ENCODE results near the gene DNAH14.
"Not testable (repeated sequence)": the region's sequence is repeated elsewhere in the genome, so short reads cannot be mapped to it uniquely, and the experiment has no call there.

The DNAH14 gene

DNA sequence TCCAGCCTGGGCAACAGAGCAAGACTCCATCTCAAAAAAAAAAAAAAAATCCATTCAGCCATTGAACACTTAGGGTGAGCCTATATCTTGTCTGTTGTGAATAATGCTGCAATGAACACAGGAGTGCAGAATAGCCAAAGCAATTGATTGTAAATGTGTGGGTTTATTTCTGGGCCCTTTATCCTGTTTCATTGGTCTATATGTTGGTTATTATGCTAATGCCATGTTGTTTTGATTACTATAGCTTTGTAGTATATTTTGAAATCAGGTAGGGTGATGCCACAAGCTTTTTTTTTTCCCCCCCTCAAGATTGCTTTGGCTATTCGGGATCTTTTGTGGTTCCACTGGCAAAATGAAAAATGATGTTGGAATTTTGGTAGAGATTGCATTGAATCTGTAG lies 330.8 kb downstream of the DNAH14 start:
- no peak for DNase-seq

DNA sequence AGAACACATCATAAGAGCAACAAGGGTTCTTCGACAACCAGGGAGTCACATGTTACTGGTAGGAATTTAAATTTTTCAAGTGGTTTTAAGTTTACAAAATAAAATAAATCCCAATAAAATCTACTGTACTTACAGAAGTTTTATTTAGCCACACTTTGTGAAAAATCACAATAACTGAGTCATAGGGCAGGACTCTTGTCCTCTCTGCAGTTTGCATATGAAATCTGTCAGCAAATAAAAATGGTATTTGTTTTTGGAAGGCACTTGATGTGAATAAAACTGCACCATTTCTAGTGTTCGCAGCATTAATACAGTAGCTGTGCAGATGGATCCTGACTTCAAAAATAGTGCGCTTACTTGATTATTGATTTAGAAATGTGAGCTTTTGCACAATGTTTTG lies 348.0 kb downstream of the DNAH14 start:
- no peak for DNase-seq

DNA sequence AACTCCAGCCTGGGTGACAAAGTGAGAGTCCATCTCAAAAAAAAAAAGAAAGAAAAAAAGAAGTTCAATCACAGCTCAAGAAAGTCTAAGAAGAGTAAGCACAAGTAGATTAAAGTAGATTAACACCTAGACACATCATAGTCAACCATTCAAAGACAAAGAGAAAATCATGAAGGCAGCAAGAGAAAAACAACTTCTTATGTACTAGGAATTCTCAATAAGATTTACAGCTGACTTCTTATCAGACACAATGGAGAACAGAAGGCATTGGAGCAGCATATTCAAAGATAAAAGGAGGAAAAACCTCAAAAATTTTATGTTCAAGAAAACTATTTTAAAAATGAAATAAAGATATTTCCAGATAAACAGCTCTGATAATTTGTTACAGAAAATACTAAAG lies 351.1 kb downstream of the DNAH14 start:
- DNase-seq = no peak

DNA sequence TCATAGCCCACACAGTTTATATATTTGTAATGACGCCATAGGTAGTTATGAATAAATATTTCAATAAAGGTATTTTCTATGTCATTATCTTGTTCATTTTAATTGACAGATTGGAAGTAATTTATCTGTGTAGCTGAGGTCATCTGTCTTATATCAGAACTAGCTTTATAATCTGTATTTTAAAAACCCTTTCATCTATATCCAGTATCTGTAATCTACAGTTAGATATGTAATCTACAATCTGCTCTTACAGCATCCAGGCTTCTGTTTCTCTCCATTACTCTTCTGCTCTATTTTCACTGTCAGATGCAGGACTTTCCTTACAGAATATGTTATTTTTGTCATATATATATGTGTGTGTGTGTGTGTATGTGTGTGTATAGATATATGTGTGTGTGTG lies 360.8 kb downstream of the DNAH14 start:
- DNase-seq = no peak

DNA sequence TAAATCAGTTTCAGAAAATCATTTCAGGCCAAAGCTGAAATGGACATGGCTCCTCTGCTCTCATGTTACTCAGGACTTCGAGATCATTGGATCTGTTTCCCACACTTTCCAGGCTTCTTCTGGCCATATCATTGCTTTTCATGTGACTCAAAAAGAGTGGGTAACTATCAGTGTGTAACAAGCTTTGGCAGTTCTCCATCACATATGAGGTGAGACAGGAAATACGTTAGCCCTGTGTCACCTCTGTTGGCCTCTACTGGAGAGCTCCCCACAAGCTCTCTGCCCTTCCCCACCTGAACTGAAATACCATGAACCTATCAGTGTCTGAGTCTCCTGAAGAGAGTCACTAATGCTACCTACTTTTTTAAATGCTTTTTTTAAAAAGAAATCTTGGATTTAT lies 370.1 kb downstream of the DNAH14 start:
- no peak for DNase-seq

DNA sequence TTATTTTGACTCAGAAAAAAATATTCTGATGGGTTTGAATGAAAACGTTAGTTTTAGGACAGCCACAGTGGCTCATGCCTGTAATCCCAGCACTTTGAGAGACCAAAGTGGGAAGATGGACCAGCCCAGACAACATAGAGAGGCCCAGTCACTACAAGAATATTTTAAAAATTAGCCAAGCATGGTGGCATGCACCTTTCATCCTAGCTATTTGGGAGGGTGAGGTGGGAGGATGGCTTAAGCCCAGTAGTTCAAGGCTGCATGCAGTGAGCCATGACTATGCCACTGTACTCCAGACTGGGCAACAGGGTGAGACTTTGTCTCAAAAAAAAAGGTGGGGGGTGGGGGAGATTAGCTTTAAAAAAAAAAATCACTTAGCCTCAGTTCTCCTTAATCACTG lies 370.9 kb downstream of the DNAH14 start:
- DNase-seq = no peak

DNA sequence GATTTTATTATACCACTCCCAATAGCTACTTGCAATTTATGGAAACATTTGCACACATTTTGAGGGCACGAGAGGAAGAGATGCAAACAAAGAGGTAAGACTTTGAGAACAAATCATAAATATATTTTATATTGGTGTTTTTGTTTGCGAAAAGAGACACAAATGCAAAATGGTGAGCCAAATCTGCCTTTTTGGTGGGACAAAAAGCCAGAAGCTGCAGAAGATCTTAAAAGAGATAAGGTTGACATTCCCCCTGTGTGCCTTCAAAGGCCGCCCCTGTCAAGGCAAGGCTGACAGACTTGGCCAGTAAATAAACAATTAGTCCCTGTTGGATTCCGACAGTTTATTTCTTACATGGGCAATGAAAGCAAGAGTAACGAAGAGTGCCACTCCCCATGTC lies 375.5 kb downstream of the DNAH14 start:
- DNase-seq = no peak

DNA sequence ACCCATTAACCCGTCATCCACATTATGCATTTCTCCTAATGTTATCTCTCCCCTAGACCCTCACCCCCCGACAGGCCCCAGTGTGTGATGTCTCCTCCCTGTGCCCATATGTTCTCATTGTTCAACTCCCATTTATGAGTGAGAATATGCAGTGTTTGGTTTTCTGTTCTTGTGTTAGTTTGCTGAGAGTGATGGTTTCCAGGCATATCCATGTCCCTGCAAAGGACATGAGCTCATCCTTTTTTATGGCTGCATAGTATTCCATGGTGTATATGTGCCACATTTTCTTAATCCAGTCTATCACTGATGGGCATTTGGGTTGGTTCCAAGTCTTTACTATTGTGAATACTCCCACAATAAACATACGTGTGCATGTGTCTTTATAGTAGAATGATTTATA lies 381.1 kb downstream of the DNAH14 start:
- DNase-seq = not testable (repeated sequence)

DNA sequence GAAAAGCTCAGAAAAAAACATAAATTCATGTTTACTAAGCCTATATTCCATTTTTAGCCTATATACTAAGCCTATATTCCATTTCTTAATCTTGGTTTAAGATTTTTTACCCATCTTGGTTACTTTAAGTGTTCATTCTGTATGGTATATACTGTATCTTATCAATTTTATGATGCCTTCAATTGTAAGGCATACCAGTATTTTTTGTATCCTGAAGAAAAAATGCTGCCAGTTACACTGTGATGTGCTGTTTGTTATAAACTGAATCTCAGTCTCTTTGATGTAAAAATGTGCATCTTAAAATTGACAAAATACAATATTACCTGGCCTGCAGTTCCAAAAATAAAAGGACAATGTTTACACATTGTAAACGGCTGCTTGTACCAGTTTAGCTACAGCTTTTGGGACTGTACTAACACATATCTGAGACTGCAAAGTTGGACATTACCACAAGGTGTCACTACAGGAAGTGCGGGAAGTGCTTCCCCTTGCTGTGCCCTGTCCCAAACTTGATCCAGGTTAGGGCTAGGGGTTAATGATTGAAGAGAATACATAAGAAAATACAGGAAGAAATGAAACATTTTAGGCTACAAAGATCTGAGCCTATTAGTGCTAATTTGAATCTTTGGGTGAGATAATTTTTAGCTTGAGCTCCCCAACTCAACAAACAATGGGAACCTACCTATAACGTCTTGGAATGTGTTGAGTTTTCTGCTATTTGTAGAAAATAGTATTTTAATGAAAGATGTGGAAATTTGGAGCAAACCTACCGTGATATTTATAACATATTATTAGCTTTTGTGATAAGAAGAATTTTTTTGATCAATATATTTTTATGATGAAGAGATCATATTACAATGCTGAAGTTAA lies 389.5 kb downstream of the DNAH14 start:
- DNase-seq = peak in 2 of 6 experiments; percentile 24 to 27

DNA sequence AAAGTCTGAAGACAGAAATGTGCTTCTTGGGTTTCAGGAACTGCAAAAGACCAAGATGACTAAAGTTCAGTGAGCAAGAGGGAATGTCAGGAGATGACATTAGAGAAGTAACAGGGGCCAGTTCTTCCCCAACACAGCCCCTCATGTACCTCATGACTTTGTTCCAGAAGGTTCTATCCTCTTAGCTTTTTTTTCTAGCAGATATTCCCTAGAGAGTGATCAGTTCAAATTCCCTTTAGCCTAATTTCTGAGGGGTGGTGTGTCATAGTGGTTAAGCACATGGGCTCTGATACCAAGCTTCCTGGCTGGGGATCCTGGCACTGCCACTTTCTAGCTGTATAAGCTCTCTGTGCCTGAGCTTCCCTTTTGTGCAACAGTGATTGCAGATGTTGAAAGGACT lies 390.4 kb downstream of the DNAH14 start:
- no peak for DNase-seq

DNA sequence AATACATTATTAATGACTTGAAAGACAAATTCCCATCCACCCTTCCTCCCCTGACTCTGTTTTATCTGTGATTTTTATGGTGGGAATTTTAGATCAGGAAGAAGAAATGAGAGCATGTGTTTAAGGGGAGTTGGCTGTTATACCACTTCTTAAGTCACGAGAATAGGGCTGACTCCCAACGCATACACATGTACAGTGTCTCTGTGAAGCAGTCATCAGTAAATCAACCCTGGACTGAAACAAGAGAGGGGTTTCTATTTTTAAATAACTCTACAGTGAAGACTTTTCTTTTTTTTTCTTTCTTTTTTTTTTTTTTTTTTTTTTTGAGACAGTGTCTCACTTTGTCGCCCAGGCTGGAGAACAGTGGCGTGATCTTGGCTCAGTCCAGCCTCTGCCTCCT lies 392.3 kb downstream of the DNAH14 start:
- DNase-seq = no peak

DNA sequence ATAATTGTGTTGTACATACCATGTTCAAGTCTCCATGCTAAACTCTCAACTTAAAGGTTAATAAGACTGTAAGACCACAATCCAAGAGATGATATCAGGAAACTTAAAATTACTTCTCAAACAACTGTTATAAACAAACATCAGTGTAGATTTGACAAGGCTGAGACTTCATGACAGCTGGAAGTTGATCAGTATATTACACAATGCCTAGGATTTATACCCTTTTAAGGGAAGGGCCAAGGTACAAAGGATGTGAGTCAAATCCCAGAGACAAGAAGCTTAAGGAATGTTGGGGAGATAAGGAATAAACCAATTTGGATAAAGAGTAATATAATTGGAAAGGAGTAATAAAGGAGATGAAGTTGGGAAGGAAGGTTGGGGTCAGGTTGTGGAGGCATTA lies 399.6 kb downstream of the DNAH14 start:
- DNase-seq = no peak

DNA sequence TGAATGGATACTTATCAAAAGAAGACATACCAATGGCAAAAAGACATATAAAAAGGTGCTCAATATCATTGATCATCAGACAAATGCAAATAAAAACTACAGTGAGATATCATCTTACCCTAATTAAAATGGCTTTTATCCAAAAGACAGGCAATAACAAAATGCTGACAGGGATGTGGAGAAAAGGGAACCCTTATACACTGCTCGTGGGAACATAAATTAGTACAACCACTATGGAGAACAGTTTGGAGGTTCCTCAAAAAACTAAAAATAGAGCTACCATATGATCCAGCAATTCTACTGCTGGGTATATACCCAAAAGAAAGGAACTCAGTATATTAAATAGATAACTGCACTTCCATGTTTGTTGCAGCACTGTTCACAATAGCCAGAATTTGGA lies 400.5 kb downstream of the DNAH14 start:
- DNase-seq = not testable (repeated sequence)

DNA sequence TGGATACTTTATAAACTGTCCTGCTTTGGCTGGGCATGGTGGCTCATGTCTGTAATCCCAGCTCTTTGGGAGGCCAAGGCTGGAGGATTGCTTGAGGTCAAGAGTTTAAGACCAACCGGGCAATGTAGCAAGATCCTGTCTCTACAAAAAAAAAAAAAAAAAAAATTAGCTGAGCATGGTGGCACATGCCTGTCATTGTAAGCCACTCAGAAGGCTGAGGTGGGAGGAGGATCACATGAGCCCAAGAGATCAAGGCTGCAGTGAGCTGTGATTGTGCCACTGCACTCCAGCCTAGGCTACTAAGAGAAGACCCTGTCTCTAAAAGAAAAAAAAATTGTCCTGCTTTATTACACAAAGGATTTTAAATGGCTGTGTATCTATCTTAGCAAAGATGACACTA lies 403.2 kb downstream of the DNAH14 start:
- no peak for DNase-seq

DNA sequence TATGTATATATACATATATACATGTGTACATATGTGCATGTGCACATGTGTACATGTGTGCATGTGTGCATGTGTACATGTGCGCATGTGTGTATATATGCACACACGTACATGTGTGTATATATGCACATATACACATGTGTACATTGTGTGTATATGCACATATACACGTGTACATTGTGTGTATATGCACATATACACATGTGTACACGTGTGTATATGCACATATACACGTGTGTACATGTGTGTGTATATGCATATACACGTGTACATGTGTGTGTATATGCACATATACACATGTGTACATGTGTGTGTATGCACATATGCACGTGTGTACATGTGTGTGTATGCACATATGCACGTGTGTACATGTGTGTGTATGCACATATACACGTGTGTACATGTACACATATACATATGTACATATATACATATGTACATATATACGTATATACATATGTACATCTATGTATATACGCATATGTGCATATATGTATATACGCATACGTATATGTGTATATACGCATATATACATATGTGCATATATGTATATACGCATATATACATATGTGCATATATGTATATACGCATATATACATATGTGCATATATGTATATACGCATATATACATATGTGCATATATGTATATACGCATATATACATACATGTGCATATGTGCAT lies 405.8 kb downstream of the DNAH14 start:
- DNase-seq = not testable (repeated sequence)

DNA sequence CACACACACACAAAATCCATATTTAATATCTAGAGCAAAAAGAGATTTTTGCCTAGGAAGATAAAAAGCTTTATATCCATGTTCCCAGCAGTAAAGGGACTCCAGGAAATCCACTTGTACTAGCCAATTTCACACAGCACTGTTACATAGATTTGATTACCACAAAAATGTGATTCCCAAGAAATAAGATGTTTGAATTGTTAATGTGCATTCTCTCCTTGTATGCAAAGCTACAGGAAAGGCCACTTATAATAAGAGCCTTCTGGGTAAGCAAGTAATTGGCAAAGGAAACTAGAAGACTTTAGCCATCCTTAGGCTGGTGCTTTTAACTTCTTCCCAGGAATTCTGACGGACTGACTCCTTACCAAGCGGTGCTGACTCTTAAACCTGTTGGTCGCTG lies 409.1 kb downstream of the DNAH14 start:
- DNase-seq = no peak

DNA sequence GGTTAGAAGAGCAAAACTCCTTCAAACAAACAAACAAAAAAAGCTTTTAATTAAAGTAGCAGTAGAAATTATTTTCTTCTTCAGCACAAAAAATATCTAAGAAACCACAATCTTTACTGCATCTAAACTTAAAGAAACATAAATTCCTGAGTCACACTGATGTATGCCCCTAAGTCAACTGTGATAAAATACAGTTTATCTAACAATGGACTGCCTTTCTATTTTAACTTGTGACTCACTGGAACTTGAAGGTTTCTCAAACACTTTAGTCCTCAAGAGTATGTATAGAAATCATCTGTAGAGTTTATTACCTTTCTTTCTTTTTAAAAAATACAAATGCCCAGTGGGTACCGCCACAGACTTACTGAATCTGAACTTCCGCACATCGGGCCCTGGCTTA lies 412.2 kb downstream of the DNAH14 start:
- no peak for DNase-seq

DNA sequence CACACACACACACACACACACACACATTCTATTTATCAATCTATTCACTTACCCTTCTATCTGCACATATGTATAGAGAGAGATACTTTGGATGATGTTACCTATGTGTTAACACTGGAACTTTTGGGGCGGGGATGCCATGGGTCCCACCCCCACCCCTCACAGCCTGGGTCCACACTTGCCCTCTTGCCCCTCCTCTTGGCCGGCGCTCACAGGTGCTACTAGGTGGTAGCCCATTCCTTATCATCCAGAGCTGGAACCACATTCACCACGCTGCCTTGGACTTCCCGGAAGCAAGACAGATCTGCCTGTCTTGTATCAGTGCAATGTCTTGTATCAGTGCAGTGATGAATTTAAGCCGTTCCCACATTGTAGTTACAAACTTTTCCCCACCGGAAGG lies 413.2 kb downstream of the DNAH14 start:
- DNase-seq = no peak

DNA sequence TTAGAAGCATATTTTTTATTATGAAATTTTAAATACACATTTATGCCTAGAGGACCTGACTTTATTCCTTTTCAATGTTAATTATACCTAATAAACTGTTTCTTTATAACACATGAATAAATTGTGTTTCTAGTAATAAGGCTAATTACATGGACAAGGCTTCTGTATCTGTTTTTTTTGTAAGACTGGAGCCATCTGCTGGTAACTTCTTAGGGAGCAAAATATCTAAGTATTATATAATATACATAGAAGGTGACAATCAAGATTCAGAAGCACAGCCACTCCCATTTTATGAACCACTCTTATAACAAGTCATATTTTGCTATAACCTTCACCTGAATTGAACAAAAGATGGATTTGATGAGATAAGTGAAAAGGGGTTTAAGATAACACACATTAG lies 414.1 kb downstream of the DNAH14 start:
- peak in 2 of 6 experiments; percentile 1 for DNase-seq

DNA sequence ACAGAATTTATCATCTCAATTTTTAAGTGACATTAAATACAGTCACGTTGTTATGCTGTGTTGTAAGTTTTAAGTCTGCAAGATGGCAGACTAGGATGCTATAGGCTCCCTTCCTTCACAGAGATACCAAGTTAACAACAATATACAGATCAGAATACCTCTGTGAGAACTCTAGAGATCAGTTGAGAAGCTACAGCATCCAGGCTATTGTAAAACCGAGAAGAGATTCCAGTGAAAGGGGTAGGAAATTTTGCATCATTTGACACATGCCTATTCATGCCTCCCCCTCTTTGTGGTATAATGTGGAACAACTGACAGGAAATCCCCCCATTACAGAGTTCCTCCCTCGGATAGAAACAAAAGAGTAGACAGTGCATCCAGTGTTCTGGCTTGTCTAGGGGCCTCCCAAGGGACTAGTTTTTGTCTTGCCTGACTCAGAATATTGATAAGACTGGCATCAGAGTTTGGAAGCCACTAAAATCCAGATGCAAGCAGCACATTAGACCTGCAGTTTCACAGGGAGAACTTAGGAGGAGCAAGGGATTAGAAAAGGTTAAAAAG lies 417.7 kb downstream of the DNAH14 start:
- DNase-seq = no peak

DNA sequence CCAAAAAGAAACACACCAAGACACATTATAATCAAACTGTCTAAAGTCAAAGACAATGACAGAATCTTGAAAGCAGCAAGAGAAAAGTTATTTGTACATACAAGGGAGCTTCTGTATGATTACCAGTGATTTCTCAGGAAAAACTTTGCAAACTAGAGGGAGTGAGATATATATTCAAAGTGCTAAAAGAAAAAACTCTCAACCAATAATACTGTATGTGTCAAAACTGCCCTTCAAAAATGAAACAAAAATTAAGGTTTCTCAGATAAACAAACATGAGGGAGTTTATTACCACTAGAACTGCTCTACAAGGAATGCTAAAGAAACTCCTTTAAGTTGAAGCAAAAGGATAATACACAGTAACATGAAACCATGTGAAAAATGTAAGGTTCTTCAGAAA lies 418.9 kb downstream of the DNAH14 start:
- no peak for DNase-seq

DNA sequence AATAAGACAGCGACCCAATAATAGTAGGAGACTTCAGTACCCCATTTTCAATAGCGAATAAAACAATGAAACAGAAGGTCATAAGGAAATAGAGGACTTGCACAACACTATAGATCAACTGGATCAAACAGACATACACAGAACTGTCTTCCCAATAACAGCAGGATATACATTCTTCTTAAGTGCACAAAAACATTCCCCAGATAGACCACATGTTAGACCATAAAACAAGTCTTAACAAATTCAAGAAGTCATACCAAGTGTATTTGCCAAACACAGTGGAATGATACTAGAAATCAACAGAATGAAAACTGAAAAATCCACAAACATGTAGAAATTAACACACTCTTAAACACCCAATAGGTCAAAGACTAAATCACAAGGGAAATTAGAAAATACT lies 420.4 kb downstream of the DNAH14 start:
- DNase-seq = no peak

DNA sequence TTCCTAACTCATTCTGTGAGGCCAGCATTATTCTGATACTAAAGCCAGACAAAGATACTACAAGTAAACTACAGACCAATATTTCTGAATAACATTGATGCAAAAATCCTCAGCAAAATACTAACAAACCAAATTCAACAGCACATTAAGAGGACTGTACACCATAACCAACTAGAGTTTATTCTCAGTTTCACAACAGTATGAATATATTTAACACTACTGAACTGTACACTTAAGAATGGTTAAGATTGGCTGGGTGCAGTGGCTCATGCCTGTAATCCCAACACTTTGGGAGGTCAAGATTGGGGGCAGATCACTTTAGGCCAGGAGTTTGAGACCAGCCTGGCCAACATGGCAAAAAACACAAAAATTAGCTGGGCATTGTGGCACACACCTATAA lies 421.4 kb downstream of the DNAH14 start:
- no peak for DNase-seq

DNA sequence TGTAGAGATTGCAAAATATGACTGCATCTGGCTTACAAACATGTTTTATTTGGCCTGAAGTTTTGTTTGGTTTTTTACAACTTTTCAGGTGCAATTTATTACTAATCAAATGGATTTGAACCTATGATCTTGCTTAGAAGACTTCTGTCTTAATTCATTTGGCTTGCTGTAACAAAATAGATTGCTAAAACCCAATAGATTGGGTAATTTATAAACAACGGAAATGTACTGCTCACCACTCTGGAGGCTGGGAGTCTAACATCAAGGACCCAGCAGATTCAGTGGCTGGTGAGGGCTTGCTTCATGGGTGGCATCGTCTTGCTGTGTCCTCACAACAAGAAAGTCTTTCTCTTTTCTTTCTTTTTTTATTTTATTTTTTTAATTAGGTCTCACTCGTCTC lies 425.4 kb downstream of the DNAH14 start:
- no peak for DNase-seq

Measured in stimulated activated naive CD4-positive, alpha-beta T cell (primary cell).